Activated gamma-delta T cell treated with anti-CD3 and anti-CD28 coated beads, Interleukin-2, amount 50 U/mL, for 16 hours (primary cell): ENCODE measurements around the gene PTPRA.
"Not testable (repeated sequence)": the region's sequence is repeated elsewhere in the genome, so short reads cannot be mapped to it uniquely, and the experiment has no call there.

ENCODE experiments used
- DNase-seq: peaks from one replicate; pipeline ENCODE4 v3.0.0-alpha.2; 2020; ENCODE audit warnings: low read depth

The PTPRA gene

GRCh38 chr20:2889797-2890196 is 16.5 kb downstream of the PTPRA start:
- no peak for DNase-seq

GRCh38 chr20:2890742-2891141 is 17.5 kb downstream of the PTPRA start:
- DNase-seq: no peak

GRCh38 chr20:2891343-2891742 is 18.1 kb downstream of the PTPRA start:
- no peak for DNase-seq

- DNase-seq: no peak
These were observed 19.1 kb downstream of the PTPRA start for GRCh38 chr20:2892376-2892775.

GRCh38 chr20:2894221-2894620 is 20.9 kb downstream of the PTPRA start:
- DNase-seq: no peak

GRCh38 chr20:2895154-2895553 is 21.9 kb downstream of the PTPRA start:
- DNase-seq: not testable (repeated sequence)

- no peak for DNase-seq
These were observed 26.0 kb downstream of the PTPRA start for GRCh38 chr20:2899243-2899642.

GRCh38 chr20:2900845-2901592 is 27.7 kb downstream of the PTPRA start:
- DNase-seq: no peak

GRCh38 chr20:2902291-2902690 is 29.0 kb downstream of the PTPRA start:
- no peak for DNase-seq

- no peak for DNase-seq
These were observed 29.5 kb downstream of the PTPRA start for GRCh38 chr20:2902818-2903217.

- no peak for DNase-seq
These were observed 30.4 kb downstream of the PTPRA start for GRCh38 chr20:2903686-2904085.

- DNase-seq: no peak
These were observed 34.2 kb downstream of the PTPRA start for GRCh38 chr20:2907519-2907918.

GRCh38 chr20:2909953-2910352 is 36.7 kb downstream of the PTPRA start:
- DNase-seq: no peak

- no peak for DNase-seq
These were observed 37.9 kb downstream of the PTPRA start for GRCh38 chr20:2911200-2911599.

- no peak for DNase-seq
These were observed 40.9 kb downstream of the PTPRA start for GRCh38 chr20:2914160-2914559.

GRCh38 chr20:2917266-2917665 is 44.0 kb downstream of the PTPRA start:
- DNase-seq: no peak

GRCh38 chr20:2918096-2919049 is 45.1 kb downstream of the PTPRA start:
- no peak for DNase-seq

- no peak for DNase-seq
These were observed 46.4 kb downstream of the PTPRA start for GRCh38 chr20:2919518-2920245.

- no peak for DNase-seq
These were observed 47.2 kb downstream of the PTPRA start for GRCh38 chr20:2920473-2920872.

GRCh38 chr20:2921506-2921905 is 48.2 kb downstream of the PTPRA start:
- DNase-seq: no peak

GRCh38 chr20:2922957-2923356 is 49.7 kb downstream of the PTPRA start:
- no peak for DNase-seq

- no peak for DNase-seq
These were observed 57.3 kb downstream of the PTPRA start for GRCh38 chr20:2930538-2930937.

GRCh38 chr20:2932498-2932897 is 59.2 kb downstream of the PTPRA start:
- no peak for DNase-seq
